IMR-90 (cell line): ENCODE data around the gene TWIST2. TPM values are rescaled to one million over a fixed set of nuclear protein-coding genes. Genes with fewer than 3 reads are reported as not detected.

Experiments used
- ATAC-seq: fragments of 200-7000 bp; cut with Tn5 transposase; 2 replicates; pipeline ENCODE4 v1.9.1; 2020; ENCODE audit warnings: low read depth, mild to moderate bottlenecking, moderate library complexity
- BruUV-seq: library from RNA; stranded (reverse); fragments of 400-500 nt; replicated peaks from 2 replicates; lab custom pipeline; 2021; lab: Mats Ljungman, UMichigan
- CTCF ChIA-PET: fragments of 300-600 bp; formaldehyde crosslinking; extraction: SDS; loops from one replicate; lab custom pipeline; 2021; ENCODE audit warnings: antibody characterized with exemption; lab: Yijun Ruan, JAX
- POLR2A ChIA-PET: fragments of 300-600 bp; sonication (Branson Sonifier 250); formaldehyde crosslinking; loops from one replicate; lab custom pipeline; 2022; ENCODE audit warnings: antibody characterized with exemption; ENCODE audit not compliant: unreplicated experiment; lab: Charles Lee
- DNase-seq: peaks from one replicate; pipeline ENCODE4 v3.0.0; 2013
- H2AFZ ChIP-seq: replicated peaks from 2 replicates; pipeline ENCODE3; 2013; ENCODE audit warnings: low read length, mild to moderate bottlenecking; ENCODE audit not compliant: poor library complexity
- H2AK5ac ChIP-seq: 2 replicates; pipeline ENCODE4 v1.6.1; 2013; ENCODE audit warnings: low read depth, low read length, inconsistent platforms
- H2AK9ac ChIP-seq: replicated peaks from 2 replicates; pipeline ENCODE3; 2013; ENCODE audit warnings: mild to moderate bottlenecking, low read depth, low read length, moderate library complexity; ENCODE audit not compliant: poor library complexity
- H2BK120ac ChIP-seq: 2 replicates; pipeline ENCODE4 v1.6.1; 2013; ENCODE audit warnings: low read depth, low read length, inconsistent platforms
- H2BK15ac ChIP-seq: 3 replicates; pipeline ENCODE4 v1.6.1; 2013; ENCODE audit warnings: low read depth, low read length, inconsistent platforms
- H2BK20ac ChIP-seq: 2 replicates; pipeline ENCODE4 v1.6.1; 2013; ENCODE audit warnings: low read depth, mild to moderate bottlenecking, inconsistent platforms, low read length, moderate library complexity
- H2BK5ac ChIP-seq: 2 replicates; pipeline ENCODE4 v1.6.1; 2013; ENCODE audit warnings: mild to moderate bottlenecking, low read depth, low read length, inconsistent platforms; ENCODE audit not compliant: poor library complexity, severe bottlenecking
- H3K14ac ChIP-seq: replicated peaks from 2 replicates; pipeline ENCODE4 v1.6.1; 2013; ENCODE audit warnings: low read depth, low read length, inconsistent platforms
- H3K18ac ChIP-seq: 2 replicates; pipeline ENCODE4 v1.6.1; 2013; ENCODE audit warnings: low read depth, low read length, control low read depth
- H3K23ac ChIP-seq: 2 replicates; pipeline ENCODE4 v1.6.1; 2013; ENCODE audit warnings: low read depth, low read length, inconsistent platforms
- H3K27ac ChIP-seq: 2 replicates; pipeline ENCODE4 v1.5.1; 2013; ENCODE audit warnings: mild to moderate bottlenecking, control low read depth, low read length; ENCODE audit not compliant: insufficient read depth
- H3K27me3 ChIP-seq: 2 replicates; pipeline ENCODE4 v1.6.1; 2013; ENCODE audit warnings: low read length; ENCODE audit not compliant: control insufficient read depth, insufficient read depth
- H3K36me3 ChIP-seq: 2 replicates; pipeline ENCODE4 v1.6.1; 2013; ENCODE audit warnings: low read length, mixed read lengths; ENCODE audit not compliant: control insufficient read depth, insufficient read depth
- H3K4ac ChIP-seq: 2 replicates; pipeline ENCODE4 v1.6.1; 2013; ENCODE audit warnings: low read depth, low read length, inconsistent platforms
- H3K4me1 ChIP-seq: 2 replicates; pipeline ENCODE4 v1.6.1; 2013; ENCODE audit warnings: low read length, mixed read lengths; ENCODE audit not compliant: control insufficient read depth, insufficient read depth
- H3K4me2 ChIP-seq: 2 replicates; pipeline ENCODE4 v1.6.1; 2013; ENCODE audit warnings: low read depth, mild to moderate bottlenecking, control low read depth, low read length, moderate library complexity
- H3K4me3 ChIP-seq: 2 replicates; pipeline ENCODE4 v1.5.1; 2013; ENCODE audit warnings: low read depth, mild to moderate bottlenecking, control low read depth, low read length, moderate library complexity; ENCODE audit not compliant: insufficient read depth
- H3K56ac ChIP-seq: 2 replicates; pipeline ENCODE4 v1.6.1; 2013; ENCODE audit warnings: low read length, inconsistent platforms; ENCODE audit not compliant: insufficient read depth; ENCODE audit errors: extremely low read depth
- H3K79me1 ChIP-seq, 2 experiments: 2 replicates each; pipeline ENCODE4 v1.6.1; 2013; ENCODE audit warnings: low read length in 2 of 2, inconsistent platforms in 1 of 2, low read depth in 1 of 2
- H3K9ac ChIP-seq: 2 replicates; pipeline ENCODE4 v1.6.1; 2013; ENCODE audit warnings: low read depth, low read length, control low read depth
- H3K9me1 ChIP-seq: 2 replicates; pipeline ENCODE4 v1.6.1; 2013; ENCODE audit warnings: low read length, inconsistent platforms; ENCODE audit not compliant: insufficient read depth
- H3K9me3 ChIP-seq: 2 replicates; pipeline ENCODE4 v1.6.1; 2013; ENCODE audit warnings: low read length; ENCODE audit not compliant: control insufficient read depth, insufficient read depth
- H4K20me1 ChIP-seq: 2 replicates; pipeline ENCODE4 v1.6.1; 2013; ENCODE audit warnings: low read length, inconsistent platforms; ENCODE audit not compliant: insufficient read depth
- H4K5ac ChIP-seq: 2 replicates; pipeline ENCODE4 v1.6.1; 2013; ENCODE audit warnings: mild to moderate bottlenecking, low read depth, low read length, control low read depth
- H4K8ac ChIP-seq, 2 experiments: 2 replicates each; pipeline ENCODE4 v1.6.1; 2013; ENCODE audit warnings: low read depth in 2 of 2, low read length in 2 of 2, control low read depth in 1 of 2, inconsistent platforms in 1 of 2
- H4K91ac ChIP-seq: 2 replicates; pipeline ENCODE4 v1.6.1; 2013; ENCODE audit warnings: low read depth, low read length, inconsistent platforms; ENCODE audit not compliant: insufficient read depth
- BHLHE40 ChIP-seq: fragments of 150-350 bp; IDR thresholded peaks from 2 replicates; pipeline ENCODE4 v1.6.1; 2016; ENCODE audit warnings: mild to moderate bottlenecking, low read depth, low read length
- CEBPB ChIP-seq: IDR thresholded peaks from 2 replicates; pipeline ENCODE4 v1.6.1; 2012; ENCODE audit warnings: low read depth, low read length, improper control_type of control experiment
- FOS ChIP-seq: fragments of 150-350 bp; IDR thresholded peaks from 2 replicates; pipeline ENCODE4 v1.6.1; 2016; ENCODE audit warnings: low read depth, low read length
- MAFK ChIP-seq: IDR thresholded peaks from 2 replicates; pipeline ENCODE4 v1.6.1; 2012; ENCODE audit warnings: low read depth, low read length, improper control_type of control experiment
- MAZ ChIP-seq: IDR thresholded peaks from 2 replicates; pipeline ENCODE4 v1.6.1; 2012; ENCODE audit warnings: low read depth, mild to moderate bottlenecking, low read length, improper control_type of control experiment, moderate library complexity, borderline replicate concordance
- NFE2L2 ChIP-seq: fragments of 150-350 bp; IDR thresholded peaks from 2 replicates; pipeline ENCODE4 v1.6.1; 2016; ENCODE audit warnings: low read depth, mild to moderate bottlenecking, low read length
- POLR2A ChIP-seq: IDR thresholded peaks from 2 replicates; pipeline ENCODE4 v1.6.1; 2012; ENCODE audit warnings: mild to moderate bottlenecking, low read depth, low read length
- RAD21 ChIP-seq: IDR thresholded peaks from 2 replicates; pipeline ENCODE4 v1.6.1; 2012; ENCODE audit warnings: low read length, improper control_type of control experiment
- RCOR1 ChIP-seq: IDR thresholded peaks from 2 replicates; pipeline ENCODE4 v1.6.1; 2012; ENCODE audit warnings: mild to moderate bottlenecking, low read length, improper control_type of control experiment; ENCODE audit not compliant: insufficient replicate concordance
- RFX5 ChIP-seq: IDR thresholded peaks from 2 replicates; pipeline ENCODE4 v1.8.0; 2012; ENCODE audit warnings: low read depth, mild to moderate bottlenecking, low read length, moderate library complexity
- SMC3 ChIP-seq: fragments of 150-350 bp; IDR thresholded peaks from 2 replicates; pipeline ENCODE4 v1.6.1; 2016; ENCODE audit warnings: low read depth, mild to moderate bottlenecking, antibody characterized with exemption, low read length, moderate library complexity
- WGBS, 2 experiments: methylation state at CpG; one replicate each; pipeline versions ENCODE4 v1.1.5 to v1.1.7; 2013; ENCODE audit warnings: missing lambda C conversion rate in 2 of 2; ENCODE audit not compliant: insufficient read length in 1 of 2; ENCODE audit errors: extremely low coverage in 2 of 2; 5-methylcytosine and 5-hydroxymethylcytosine counted together
- dilution Hi-C: fragments of 300-500 bp; cut with HindIII; formaldehyde crosslinking; loops from one replicate; pipeline ENCODE4 v1.14.3; 2018; ENCODE audit warnings: low sequenced_read_pairs; ENCODE audit not compliant: unreplicated experiment
- in situ Hi-C: fragments of 300-500 bp; cut with MboI; formaldehyde crosslinking; loops from 3 replicates; pipeline ENCODE4 v1.14.3; 2019; ENCODE audit warnings: low sequenced_read_pairs, inconsistent platforms, mixed read lengths
- intact Hi-C: fragments of 100-400 bp; cut with micrococcal nuclease; formaldehyde crosslinking; loops from 2 replicates; pipeline ENCODE4 v1.10.0; 2022
- polyA plus RNA-seq, 3 experiments: library from polyadenylated mRNA; depleted of rRNA; stranded (reverse); fragments of >200 nt; gene quantifications; 2 replicates each; pipeline ENCODE4 v1.2.3, GENCODE V29; 2012; ENCODE audit warnings: low replicate concordance in 1 of 3
- total RNA-seq: library from RNA; depleted of rRNA; stranded (reverse); fragments of >200 nt; gene quantifications from 2 replicates; pipeline ENCODE4 v1.2.3, GENCODE V29; 2012
- TF ChIP-seq, protein P1 (sequence below): fragments of 150-350 bp; IDR thresholded peaks from 2 replicates; pipeline ENCODE4 v1.6.1; 2017; ENCODE audit warnings: mild to moderate bottlenecking, antibody characterized with exemption, low read length, low read depth
- TF ChIP-seq, protein P2 (sequence below): fragments of 150-350 bp; IDR thresholded peaks from 2 replicates; pipeline ENCODE4 v1.6.1; 2016; ENCODE audit warnings: low read depth, mild to moderate bottlenecking, low read length, moderate library complexity, borderline replicate concordance
- TF ChIP-seq, protein P3 (sequence below): conservative IDR thresholded peaks from 2 replicates; pipeline ENCODE4 v1.5.1; 2012; ENCODE audit warnings: mild to moderate bottlenecking, low read depth, low read length, improper control_type of control experiment

Gene TWIST2
- total and polyA plus RNA-seq, 2 of the 4 experiments (the other 2 are of a cell fraction), result 9.3 to 33.6 TPM

DNA sequence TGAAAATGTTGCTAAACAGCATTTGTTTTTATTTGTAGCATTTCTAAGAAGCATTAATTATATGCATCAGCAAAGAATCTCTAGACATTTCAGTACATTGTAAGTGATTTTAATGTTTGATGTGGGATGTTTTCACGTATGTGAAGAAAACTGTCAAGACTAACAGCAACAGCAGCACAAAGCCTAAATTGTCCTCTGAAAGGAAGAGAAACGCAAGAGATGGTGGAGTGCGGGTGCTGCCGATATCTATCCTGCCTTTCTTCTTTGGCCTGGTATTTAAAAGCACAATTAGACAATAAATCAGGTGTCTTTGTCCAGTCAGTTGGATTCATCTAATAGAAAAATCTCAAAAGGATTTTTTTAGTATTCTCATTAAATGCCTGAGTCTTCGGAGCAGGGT lies 3.1 kb downstream of the TWIST2 start:
- no TSS peak for BruUV-seq
- DNase-seq, result no peak
- H2BK5ac ChIP-seq, result no peak overlapping the region
- H3K9me3 ChIP-seq, result no peaks in the 10 kb centered on the region
- H4K8ac ChIP-seq, result no peak overlapping the region
- no peak overlapping the region for H3K23ac ChIP-seq
- ChIA-PET CTCF (interaction anchor here (1.0 to 1.5 kb wide), 2 partner anchors 14 to 94 kb away, joined by 3 to 4 read pairs; no protein-coding TSS in a partner anchor), POLR2A (no interaction called here)
- H3K56ac ChIP-seq, result no peak overlapping the region
- intact Hi-C loops (loop anchor here (2.0 kb wide), 1 partner anchor 152 kb away; no protein-coding TSS in a partner anchor), in situ Hi-C loops (no loop called here), dilution Hi-C loops (no loop called here)
- no peak overlapping the region for H2AFZ ChIP-seq
- no peak overlapping the region for H3K14ac ChIP-seq
- H3K27ac ChIP-seq, result no peak overlapping the region; the same call in 1 of the 2 replicates
- H3K27me3 ChIP-seq, result no peaks in the 10 kb centered on the region
- peaks cover 31 to 42% of the 10 kb centered on the region in 2 experiments for H3K79me1 ChIP-seq
- H3K9me1 ChIP-seq, result peaks cover 2% of the 10 kb centered on the region; the same call in 1 of the 2 replicates
- H3K9ac ChIP-seq, result no peak overlapping the region
- no peak overlapping the region; the same call in 1 of the 2 replicates for H2BK120ac ChIP-seq
- H2AK5ac ChIP-seq, result peak overlapping the region; percentile 67
- peak overlapping the region; percentile 50; the same call in 1 of the 2 replicates for H3K4ac ChIP-seq
- H3K4me1 ChIP-seq, result peaks cover 21% of the 10 kb centered on the region
- no peak overlapping the region for H4K91ac ChIP-seq
- peak overlapping the region; percentile 39; the same call in 1 of the 2 replicates for H4K5ac ChIP-seq
- TF ChIP-seq, protein P1, sequence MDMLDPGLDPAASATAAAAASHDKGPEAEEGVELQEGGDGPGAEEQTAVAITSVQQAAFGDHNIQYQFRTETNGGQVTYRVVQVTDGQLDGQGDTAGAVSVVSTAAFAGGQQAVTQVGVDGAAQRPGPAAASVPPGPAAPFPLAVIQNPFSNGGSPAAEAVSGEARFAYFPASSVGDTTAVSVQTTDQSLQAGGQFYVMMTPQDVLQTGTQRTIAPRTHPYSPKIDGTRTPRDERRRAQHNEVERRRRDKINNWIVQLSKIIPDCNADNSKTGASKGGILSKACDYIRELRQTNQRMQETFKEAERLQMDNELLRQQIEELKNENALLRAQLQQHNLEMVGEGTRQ, result no peak
- TF ChIP-seq RFX5 (no peak), RCOR1 (no peak), SMC3 (no peak), FOS (no peak), RAD21 (no peak), MAZ (no peak), CEBPB (no peak), NFE2L2 (no peak), POLR2A (no peak), BHLHE40 (no peak), MAFK (no peak)
- TF ChIP-seq, protein P2, sequence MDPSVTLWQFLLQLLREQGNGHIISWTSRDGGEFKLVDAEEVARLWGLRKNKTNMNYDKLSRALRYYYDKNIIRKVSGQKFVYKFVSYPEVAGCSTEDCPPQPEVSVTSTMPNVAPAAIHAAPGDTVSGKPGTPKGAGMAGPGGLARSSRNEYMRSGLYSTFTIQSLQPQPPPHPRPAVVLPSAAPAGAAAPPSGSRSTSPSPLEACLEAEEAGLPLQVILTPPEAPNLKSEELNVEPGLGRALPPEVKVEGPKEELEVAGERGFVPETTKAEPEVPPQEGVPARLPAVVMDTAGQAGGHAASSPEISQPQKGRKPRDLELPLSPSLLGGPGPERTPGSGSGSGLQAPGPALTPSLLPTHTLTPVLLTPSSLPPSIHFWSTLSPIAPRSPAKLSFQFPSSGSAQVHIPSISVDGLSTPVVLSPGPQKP, result no peak
- TF ChIP-seq, protein P3, sequence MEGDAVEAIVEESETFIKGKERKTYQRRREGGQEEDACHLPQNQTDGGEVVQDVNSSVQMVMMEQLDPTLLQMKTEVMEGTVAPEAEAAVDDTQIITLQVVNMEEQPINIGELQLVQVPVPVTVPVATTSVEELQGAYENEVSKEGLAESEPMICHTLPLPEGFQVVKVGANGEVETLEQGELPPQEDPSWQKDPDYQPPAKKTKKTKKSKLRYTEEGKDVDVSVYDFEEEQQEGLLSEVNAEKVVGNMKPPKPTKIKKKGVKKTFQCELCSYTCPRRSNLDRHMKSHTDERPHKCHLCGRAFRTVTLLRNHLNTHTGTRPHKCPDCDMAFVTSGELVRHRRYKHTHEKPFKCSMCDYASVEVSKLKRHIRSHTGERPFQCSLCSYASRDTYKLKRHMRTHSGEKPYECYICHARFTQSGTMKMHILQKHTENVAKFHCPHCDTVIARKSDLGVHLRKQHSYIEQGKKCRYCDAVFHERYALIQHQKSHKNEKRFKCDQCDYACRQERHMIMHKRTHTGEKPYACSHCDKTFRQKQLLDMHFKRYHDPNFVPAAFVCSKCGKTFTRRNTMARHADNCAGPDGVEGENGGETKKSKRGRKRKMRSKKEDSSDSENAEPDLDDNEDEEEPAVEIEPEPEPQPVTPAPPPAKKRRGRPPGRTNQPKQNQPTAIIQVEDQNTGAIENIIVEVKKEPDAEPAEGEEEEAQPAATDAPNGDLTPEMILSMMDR, result no peak
- no peak overlapping the region for H3K4me3 ChIP-seq
- peak overlapping the region; percentile 50; the same call in 1 of the 2 replicates for H3K18ac ChIP-seq
- no peak overlapping the region for H2BK15ac ChIP-seq
- ATAC-seq, result no peak
- no peak overlapping the region for H2AK9ac ChIP-seq
- H2BK20ac ChIP-seq, result no peak overlapping the region
- H3K36me3 ChIP-seq, result peaks cover 14% of the 10 kb centered on the region
- H4K20me1 ChIP-seq, result peaks cover 10% of the 10 kb centered on the region
- H3K4me2 ChIP-seq, result peak overlapping the region; percentile 69; the same call in 1 of the 2 replicates
- WGBS, 2 experiments, result no CpG with 5 or more reads among the region's 5 CpGs
